HL-60 (cell line): Measurements from ENCODE around the gene LAMP5.

ENCODE experiments used
- DNase-seq, 2 experiments: peaks; one replicate each; pipeline ENCODE4 v3.0.0-alpha.2; 2010 to 2020; ENCODE audit warnings: low read depth in 1 of 2, low spot score in 1 of 2
- H3K27ac ChIP-seq: fragments of 250-450 bp; sonication (Bioruptor Pico); replicated peaks from 2 replicates; pipeline ENCODE4 v1.5.1; 2020; ENCODE audit warnings: mild to moderate bottlenecking, moderate library complexity
- H3K27me3 ChIP-seq: fragments of 250-450 bp; sonication (Bioruptor Pico); 2 replicates; pipeline ENCODE4 v1.5.1; 2021; ENCODE audit warnings: mild to moderate bottlenecking, moderate library complexity; ENCODE audit not compliant: insufficient read depth, poor library complexity, severe bottlenecking
- H3K4me3 ChIP-seq: replicated peaks from 2 replicates; pipeline ENCODE4 v1.5.1; 2011; ENCODE audit warnings: mild to moderate bottlenecking, control low read depth, low read length; ENCODE audit not compliant: insufficient read depth
- GABPA ChIP-seq: IDR thresholded peaks from 2 replicates; pipeline ENCODE4 v1.6.1; 2012; ENCODE audit warnings: low read depth
- POLR2AphosphoS5 ChIP-seq: IDR thresholded peaks from 2 replicates; pipeline ENCODE4 v1.6.1; 2012; ENCODE audit warnings: low read depth
- SPI1 ChIP-seq: IDR thresholded peaks from 2 replicates; pipeline ENCODE4 v1.6.1; 2012; ENCODE audit warnings: low read depth, mild to moderate bottlenecking, borderline replicate concordance
- TF ChIP-seq, protein P1 (sequence below): IDR thresholded peaks from 2 replicates; pipeline ENCODE4 v1.6.1; 2012; ENCODE audit warnings: low read depth; ENCODE audit not compliant: insufficient replicate concordance
- TF ChIP-seq, protein P2 (sequence below): IDR thresholded peaks from one replicate; pipeline ENCODE4 v1.5.1; 2011; ENCODE audit warnings: low read length, control low read depth, inconsistent platforms; ENCODE audit not compliant: insufficient read depth

Gene LAMP5

DNA sequence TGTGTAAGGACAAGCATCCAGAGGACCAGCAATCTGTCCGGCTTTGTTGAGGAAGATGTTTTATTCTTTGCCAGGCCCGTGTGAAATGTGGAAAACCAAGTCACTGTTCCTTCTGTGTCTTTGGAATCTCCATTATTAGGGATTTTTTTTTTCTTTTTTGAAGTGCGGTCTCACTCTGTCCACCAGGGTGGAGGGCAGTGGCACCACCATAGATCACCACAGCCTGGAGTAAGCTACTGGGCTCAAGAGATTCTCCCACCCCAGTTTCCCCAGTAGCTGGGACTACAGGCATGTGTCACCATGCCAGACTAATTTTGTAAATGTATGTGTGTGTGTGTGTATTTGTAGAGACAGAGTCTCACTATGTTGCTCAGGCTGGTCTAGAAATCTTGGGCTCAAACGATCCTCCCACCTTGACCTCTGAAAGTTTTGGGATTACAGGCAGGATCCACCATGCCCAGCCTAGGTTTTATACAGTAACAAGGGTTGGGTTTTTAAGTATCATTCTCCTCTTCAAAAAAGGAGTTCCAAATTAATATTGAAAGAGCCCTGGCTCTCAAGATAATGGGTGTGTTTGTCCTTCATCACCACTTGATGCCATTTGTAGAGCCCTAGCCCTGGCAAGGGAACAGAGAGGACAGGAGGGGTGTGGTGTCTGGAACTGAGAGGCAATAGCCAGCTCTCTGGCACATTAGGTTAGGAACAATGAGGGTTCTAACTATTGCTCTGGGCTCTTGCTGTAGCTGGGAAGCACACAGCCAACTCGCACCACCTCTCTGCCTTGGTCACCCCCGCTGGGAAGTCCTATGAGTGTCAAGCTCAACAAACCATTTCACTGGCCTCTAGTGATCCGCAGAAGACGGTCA is 3.1 kb downstream of the LAMP5 start:
- no peak overlapping the region for H3K27ac ChIP-seq
- TF ChIP-seq POLR2AphosphoS5 (no peak), GABPA (no peak)
- TF ChIP-seq, protein P1, sequence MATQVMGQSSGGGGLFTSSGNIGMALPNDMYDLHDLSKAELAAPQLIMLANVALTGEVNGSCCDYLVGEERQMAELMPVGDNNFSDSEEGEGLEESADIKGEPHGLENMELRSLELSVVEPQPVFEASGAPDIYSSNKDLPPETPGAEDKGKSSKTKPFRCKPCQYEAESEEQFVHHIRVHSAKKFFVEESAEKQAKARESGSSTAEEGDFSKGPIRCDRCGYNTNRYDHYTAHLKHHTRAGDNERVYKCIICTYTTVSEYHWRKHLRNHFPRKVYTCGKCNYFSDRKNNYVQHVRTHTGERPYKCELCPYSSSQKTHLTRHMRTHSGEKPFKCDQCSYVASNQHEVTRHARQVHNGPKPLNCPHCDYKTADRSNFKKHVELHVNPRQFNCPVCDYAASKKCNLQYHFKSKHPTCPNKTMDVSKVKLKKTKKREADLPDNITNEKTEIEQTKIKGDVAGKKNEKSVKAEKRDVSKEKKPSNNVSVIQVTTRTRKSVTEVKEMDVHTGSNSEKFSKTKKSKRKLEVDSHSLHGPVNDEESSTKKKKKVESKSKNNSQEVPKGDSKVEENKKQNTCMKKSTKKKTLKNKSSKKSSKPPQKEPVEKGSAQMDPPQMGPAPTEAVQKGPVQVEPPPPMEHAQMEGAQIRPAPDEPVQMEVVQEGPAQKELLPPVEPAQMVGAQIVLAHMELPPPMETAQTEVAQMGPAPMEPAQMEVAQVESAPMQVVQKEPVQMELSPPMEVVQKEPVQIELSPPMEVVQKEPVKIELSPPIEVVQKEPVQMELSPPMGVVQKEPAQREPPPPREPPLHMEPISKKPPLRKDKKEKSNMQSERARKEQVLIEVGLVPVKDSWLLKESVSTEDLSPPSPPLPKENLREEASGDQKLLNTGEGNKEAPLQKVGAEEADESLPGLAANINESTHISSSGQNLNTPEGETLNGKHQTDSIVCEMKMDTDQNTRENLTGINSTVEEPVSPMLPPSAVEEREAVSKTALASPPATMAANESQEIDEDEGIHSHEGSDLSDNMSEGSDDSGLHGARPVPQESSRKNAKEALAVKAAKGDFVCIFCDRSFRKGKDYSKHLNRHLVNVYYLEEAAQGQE = no peak
- TF ChIP-seq, protein P2, sequence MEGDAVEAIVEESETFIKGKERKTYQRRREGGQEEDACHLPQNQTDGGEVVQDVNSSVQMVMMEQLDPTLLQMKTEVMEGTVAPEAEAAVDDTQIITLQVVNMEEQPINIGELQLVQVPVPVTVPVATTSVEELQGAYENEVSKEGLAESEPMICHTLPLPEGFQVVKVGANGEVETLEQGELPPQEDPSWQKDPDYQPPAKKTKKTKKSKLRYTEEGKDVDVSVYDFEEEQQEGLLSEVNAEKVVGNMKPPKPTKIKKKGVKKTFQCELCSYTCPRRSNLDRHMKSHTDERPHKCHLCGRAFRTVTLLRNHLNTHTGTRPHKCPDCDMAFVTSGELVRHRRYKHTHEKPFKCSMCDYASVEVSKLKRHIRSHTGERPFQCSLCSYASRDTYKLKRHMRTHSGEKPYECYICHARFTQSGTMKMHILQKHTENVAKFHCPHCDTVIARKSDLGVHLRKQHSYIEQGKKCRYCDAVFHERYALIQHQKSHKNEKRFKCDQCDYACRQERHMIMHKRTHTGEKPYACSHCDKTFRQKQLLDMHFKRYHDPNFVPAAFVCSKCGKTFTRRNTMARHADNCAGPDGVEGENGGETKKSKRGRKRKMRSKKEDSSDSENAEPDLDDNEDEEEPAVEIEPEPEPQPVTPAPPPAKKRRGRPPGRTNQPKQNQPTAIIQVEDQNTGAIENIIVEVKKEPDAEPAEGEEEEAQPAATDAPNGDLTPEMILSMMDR = no peak
- DNase-seq = no peak
- H3K27me3 ChIP-seq = peaks cover 50% of the 10 kb centered on the region
- peak overlapping the region; percentile 54 for H3K4me3 ChIP-seq

DNA sequence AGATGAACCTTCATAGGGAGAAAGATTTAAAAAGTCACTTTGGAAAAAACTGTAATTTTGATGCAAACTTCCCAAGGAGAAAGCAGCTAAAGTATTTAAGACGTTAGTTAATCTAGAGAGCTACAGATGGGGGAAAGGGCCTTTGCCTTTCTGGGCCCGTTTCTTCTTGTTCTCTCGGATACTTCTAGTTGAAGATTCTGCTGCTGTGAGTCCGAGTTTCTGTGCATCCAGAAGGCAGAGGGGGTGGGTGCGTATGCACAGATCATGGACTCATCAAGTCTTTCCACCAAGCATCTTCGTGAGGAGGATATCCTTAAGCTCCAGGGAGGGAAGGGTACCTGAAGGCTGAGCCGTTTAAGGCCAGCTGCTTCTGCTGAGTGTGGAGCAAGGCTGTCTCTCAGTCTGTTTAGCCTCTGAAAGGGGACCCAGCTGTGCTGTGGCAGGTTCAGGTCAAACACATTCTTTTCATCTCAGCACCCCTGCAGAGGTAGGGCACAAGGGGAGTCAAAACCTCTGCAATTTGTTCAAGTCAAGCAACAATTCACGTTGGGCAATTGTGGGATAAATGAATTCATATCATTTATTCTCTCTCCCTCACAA is 4.3 kb downstream of the LAMP5 start:
- Histone ChIP-seq H3K27me3 (peaks cover 40% of the 10 kb centered on the region), H3K4me3 (peak overlapping the region; percentile 54), H3K27ac (no peak overlapping the region)
- TF ChIP-seq GABPA (no peak), SPI1 (no peak), POLR2AphosphoS5 (no peak)
- TF ChIP-seq, protein P2 = no peak
- TF ChIP-seq, protein P1 = no peak
- DNase-seq = no peak

DNA sequence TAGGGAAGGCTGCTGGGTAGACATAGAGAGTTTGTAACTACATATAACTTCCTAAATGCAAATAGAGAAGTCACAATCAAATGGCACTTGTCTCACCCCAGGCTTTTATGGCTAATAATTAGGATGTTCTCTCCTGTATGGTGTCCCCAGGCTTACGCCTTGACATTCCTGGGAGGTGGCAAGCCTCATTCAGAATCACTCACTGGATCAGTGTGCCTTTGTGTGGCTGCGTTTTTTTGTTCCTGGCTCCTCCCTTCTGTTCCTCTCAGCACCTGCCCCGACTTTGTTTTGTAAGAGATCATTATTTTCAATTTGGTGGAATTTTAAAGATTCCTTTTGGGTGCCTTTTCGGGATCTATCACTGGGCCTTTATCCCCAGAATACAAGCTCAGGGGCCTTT is 5.7 kb downstream of the LAMP5 start:
- DNase-seq = no peak
- TF ChIP-seq, protein P2 = no peak
- TF ChIP-seq SPI1 (no peak), GABPA (no peak), POLR2AphosphoS5 (no peak)
- TF ChIP-seq, protein P1 = no peak
- Histone ChIP-seq H3K4me3 (no peak overlapping the region), H3K27ac (no peak overlapping the region), H3K27me3 (peaks cover 31% of the 10 kb centered on the region)
